Panc1 (cell line): ENCODE results near the gene STAM. TPM values are rescaled to one million over a fixed set of nuclear protein-coding genes. Genes with fewer than 3 reads are reported as not detected.

Experiments
- ATAC-seq: fragments of 200-7000 bp; cut with Tn5 transposase; 2 replicates; pipeline ENCODE4 v1.9.1; 2020; ENCODE audit warnings: mild to moderate bottlenecking, moderate library complexity
- BruUV-seq: library from RNA; stranded (reverse); fragments of 400-500 nt; replicated peaks from 2 replicates; lab custom pipeline; 2021; lab: Mats Ljungman, UMichigan
- CTCF ChIA-PET: fragments of 300-600 bp; sonication (Branson Sonifier 250); formaldehyde crosslinking; loops from one replicate; lab custom pipeline; 2022; ENCODE audit warnings: antibody characterized with exemption; lab: Charles Lee
- POLR2A ChIA-PET: fragments of 300-600 bp; sonication (Branson Sonifier 250); formaldehyde crosslinking; loops from one replicate; lab custom pipeline; 2022; ENCODE audit warnings: antibody characterized with exemption; lab: Charles Lee
- DNase-seq: peaks from one replicate; pipeline ENCODE4 v3.0.0-alpha.2; 2010; ENCODE audit warnings: low read depth, low spot score
- H3K27ac ChIP-seq: 2 replicates; pipeline ENCODE4 v1.5.1; 2011; ENCODE audit warnings: mild to moderate bottlenecking, low read length, inconsistent platforms
- H3K27me3 ChIP-seq: fragments of 200-500 bp; sonication (Bioruptor generic); 2 replicates; pipeline ENCODE4 v1.6.0; 2014; ENCODE audit warnings: low read length, inconsistent platforms; ENCODE audit not compliant: control insufficient read depth, insufficient read depth
- H3K36me3 ChIP-seq: fragments of 200-500 bp; sonication (Bioruptor generic); 2 replicates; pipeline ENCODE4 v1.5.1; 2014; ENCODE audit warnings: inconsistent platforms, mild to moderate bottlenecking, low read length, moderate library complexity; ENCODE audit not compliant: control insufficient read depth, insufficient read depth
- H3K4me1 ChIP-seq: 2 replicates; pipeline ENCODE4 v1.5.1; 2011; ENCODE audit warnings: inconsistent platforms, mild to moderate bottlenecking, low read length, moderate library complexity; ENCODE audit not compliant: control insufficient read depth, insufficient read depth
- H3K4me3 ChIP-seq, 2 experiments: 2 replicates each; pipeline ENCODE4 v1.5.1; 2011 to 2012; ENCODE audit warnings: low read depth in 2 of 2, low read length in 2 of 2, mild to moderate bottlenecking in 2 of 2, inconsistent platforms in 1 of 2, moderate library complexity in 1 of 2
- H3K9me3 ChIP-seq: fragments of 200-500 bp; sonication (Bioruptor generic); 2 replicates; pipeline ENCODE4 v1.5.1; 2014; ENCODE audit warnings: low read depth, mild to moderate bottlenecking, inconsistent platforms, low read length, moderate library complexity; ENCODE audit not compliant: control insufficient read depth, insufficient read depth
- POLR2AphosphoS5 ChIP-seq: IDR thresholded peaks from 2 replicates; pipeline ENCODE4 v1.6.1; 2012; ENCODE audit warnings: mild to moderate bottlenecking, low read depth, low read length, moderate library complexity
- SIN3A ChIP-seq: IDR thresholded peaks from 2 replicates; pipeline ENCODE4 v1.6.1; 2012; ENCODE audit warnings: low read depth, mild to moderate bottlenecking, low read length, moderate library complexity, borderline replicate concordance; ENCODE audit not compliant: insufficient read depth
- TCF7L2 ChIP-seq: IDR thresholded peaks from 2 replicates; pipeline ENCODE4 v1.6.1; 2011; ENCODE audit warnings: mild to moderate bottlenecking, low read depth, low read length, inconsistent platforms
- in situ Hi-C: cut with HindIII; loops from 2 replicates; pipeline ENCODE4 v1.10.0; 2016; ENCODE audit warnings: low sequenced_read_pairs, low pct_unique_long_range_greater_than_20kb
- intact Hi-C: fragments of 100-400 bp; cut with micrococcal nuclease; formaldehyde crosslinking; loops from one replicate; pipeline ENCODE4 v1.10.0; 2022; ENCODE audit not compliant: unreplicated experiment
- total RNA-seq: library from RNA; stranded (reverse); gene quantifications from one replicate; pipeline ENCODE4 v1.2.1, GENCODE V29; 2021; ENCODE audit not compliant: unreplicated experiment
- TF ChIP-seq, protein P1 (sequence below): fragments of 450-650 bp; IDR thresholded peaks from 2 replicates; pipeline ENCODE4 v1.5.1; 2017; ENCODE audit warnings: mild to moderate bottlenecking
- TF ChIP-seq, protein P2 (sequence below), 2 experiments: IDR thresholded peaks; 2 replicates each; pipeline ENCODE4 v1.6.1; 2011 to 2012; ENCODE audit warnings: low read depth in 2 of 2, control low read depth in 1 of 2, low read length in 1 of 2, mild to moderate bottlenecking in 1 of 2, moderate library complexity in 1 of 2; ENCODE audit not compliant: insufficient read depth in 1 of 2

Gene STAM
- total RNA-seq, 1 experiment from 2014 or later: 18.9 TPM

DNA sequence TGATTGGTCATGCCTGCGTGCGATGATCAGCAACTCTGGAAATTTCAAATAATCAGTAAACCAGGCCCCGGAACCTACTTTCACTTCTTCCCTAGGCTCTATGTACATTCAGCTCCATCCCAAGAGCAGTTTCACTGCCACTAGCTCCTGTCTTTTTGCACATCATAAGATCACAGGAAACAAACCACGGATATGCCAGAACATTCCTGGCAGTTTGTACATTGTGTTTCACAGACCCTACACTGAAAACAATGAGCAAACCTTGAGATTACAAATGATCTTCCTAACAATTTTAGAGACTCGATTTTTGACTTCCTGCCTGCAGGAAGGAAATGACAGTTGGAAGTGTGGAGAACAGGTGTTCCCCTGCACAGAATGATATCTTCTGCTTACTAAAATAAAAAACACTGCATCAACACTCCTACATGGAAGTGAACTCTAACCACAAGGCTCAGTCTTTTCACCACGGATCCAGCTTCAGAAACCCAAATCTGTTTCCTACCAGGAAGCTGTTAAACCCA, 100.5 kb downstream of the STAM start:
- ChIA-PET POLR2A (no interaction called here), CTCF (no interaction called here)
- in situ Hi-C loops (no loop called here), intact Hi-C loops (loop anchor here (5.0 kb wide), 1 partner anchor 137 kb away; no protein-coding TSS in a partner anchor)
- no peak for TF ChIP-seq TCF7L2
- TF ChIP-seq SIN3A: no peak
- TF ChIP-seq, protein P1, sequence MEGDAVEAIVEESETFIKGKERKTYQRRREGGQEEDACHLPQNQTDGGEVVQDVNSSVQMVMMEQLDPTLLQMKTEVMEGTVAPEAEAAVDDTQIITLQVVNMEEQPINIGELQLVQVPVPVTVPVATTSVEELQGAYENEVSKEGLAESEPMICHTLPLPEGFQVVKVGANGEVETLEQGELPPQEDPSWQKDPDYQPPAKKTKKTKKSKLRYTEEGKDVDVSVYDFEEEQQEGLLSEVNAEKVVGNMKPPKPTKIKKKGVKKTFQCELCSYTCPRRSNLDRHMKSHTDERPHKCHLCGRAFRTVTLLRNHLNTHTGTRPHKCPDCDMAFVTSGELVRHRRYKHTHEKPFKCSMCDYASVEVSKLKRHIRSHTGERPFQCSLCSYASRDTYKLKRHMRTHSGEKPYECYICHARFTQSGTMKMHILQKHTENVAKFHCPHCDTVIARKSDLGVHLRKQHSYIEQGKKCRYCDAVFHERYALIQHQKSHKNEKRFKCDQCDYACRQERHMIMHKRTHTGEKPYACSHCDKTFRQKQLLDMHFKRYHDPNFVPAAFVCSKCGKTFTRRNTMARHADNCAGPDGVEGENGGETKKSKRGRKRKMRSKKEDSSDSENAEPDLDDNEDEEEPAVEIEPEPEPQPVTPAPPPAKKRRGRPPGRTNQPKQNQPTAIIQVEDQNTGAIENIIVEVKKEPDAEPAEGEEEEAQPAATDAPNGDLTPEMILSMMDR: no peak
- TF ChIP-seq, protein P2, sequence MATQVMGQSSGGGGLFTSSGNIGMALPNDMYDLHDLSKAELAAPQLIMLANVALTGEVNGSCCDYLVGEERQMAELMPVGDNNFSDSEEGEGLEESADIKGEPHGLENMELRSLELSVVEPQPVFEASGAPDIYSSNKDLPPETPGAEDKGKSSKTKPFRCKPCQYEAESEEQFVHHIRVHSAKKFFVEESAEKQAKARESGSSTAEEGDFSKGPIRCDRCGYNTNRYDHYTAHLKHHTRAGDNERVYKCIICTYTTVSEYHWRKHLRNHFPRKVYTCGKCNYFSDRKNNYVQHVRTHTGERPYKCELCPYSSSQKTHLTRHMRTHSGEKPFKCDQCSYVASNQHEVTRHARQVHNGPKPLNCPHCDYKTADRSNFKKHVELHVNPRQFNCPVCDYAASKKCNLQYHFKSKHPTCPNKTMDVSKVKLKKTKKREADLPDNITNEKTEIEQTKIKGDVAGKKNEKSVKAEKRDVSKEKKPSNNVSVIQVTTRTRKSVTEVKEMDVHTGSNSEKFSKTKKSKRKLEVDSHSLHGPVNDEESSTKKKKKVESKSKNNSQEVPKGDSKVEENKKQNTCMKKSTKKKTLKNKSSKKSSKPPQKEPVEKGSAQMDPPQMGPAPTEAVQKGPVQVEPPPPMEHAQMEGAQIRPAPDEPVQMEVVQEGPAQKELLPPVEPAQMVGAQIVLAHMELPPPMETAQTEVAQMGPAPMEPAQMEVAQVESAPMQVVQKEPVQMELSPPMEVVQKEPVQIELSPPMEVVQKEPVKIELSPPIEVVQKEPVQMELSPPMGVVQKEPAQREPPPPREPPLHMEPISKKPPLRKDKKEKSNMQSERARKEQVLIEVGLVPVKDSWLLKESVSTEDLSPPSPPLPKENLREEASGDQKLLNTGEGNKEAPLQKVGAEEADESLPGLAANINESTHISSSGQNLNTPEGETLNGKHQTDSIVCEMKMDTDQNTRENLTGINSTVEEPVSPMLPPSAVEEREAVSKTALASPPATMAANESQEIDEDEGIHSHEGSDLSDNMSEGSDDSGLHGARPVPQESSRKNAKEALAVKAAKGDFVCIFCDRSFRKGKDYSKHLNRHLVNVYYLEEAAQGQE (IDR thresholded peaks at IDR 0.05; ENCODE audit: insufficient read depth in 1 of 2, low read depth in 2 of 2, low read length in 1 of 2): no peak
- no peak for TF ChIP-seq POLR2AphosphoS5
- no peak for ATAC-seq
- H3K27ac ChIP-seq: peak overlapping the region; percentile 7; the same call in 1 of the 2 replicates
- peaks cover 2% of the 10 kb centered on the region; the same call in 1 of the 2 replicates for H3K4me1 ChIP-seq
- H3K4me3 ChIP-seq: no peak overlapping the region
- no TSS peak for BruUV-seq
- no peaks in the 10 kb centered on the region for H3K9me3 ChIP-seq
- no peaks in the 10 kb centered on the region for H3K27me3 ChIP-seq
- H3K36me3 ChIP-seq: no peaks in the 10 kb centered on the region
- no peak for DNase-seq

DNA sequence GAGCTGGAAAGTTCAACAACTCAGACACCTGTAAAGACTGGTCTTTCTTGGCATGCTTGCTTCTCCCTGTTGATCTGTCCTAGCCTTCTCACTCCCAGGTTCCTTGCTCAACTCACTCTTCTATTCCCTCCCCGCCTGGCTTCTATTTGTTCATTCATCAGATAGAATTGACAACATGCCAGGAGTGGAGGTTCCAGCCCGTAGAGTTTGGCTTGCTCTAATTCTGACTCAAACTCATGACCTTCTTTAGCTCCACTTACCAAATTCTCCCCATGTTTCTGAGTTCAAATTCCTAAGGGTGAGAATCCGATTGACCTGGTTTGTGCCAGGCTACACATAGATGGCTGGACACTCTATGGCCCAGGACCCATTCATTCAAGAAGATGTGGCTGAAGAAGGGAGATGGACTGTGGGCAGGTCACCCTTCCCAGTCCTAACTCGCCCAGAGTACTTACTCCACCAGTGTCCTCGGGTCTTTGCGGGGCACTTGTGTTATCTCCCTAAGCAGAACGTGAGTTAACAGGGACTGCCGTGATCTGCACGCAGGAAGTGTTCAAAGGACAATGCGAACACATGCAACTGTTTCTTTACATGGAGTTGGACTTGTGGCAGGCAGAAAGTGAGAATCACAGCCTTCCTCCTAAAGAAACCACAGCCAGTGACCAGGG, 104.1 kb downstream of the STAM start:
- no peaks in the 10 kb centered on the region for H3K9me3 ChIP-seq
- TF ChIP-seq, protein P2 (IDR thresholded peaks at IDR 0.05; ENCODE audit: insufficient read depth in 1 of 2, low read depth in 2 of 2, low read length in 1 of 2): no peak
- no peak for TF ChIP-seq TCF7L2
- no peak for TF ChIP-seq SIN3A
- TF ChIP-seq POLR2AphosphoS5: no peak
- TF ChIP-seq, protein P1: no peak
- CTCF ChIA-PET: no interaction called here
- no peak for DNase-seq
- in situ Hi-C loops: no loop called here
- intact Hi-C loops: no loop called here
- H3K4me1 ChIP-seq: peaks cover 2% of the 10 kb centered on the region; the same call in 1 of the 2 replicates
- no TSS peak for BruUV-seq
- no peak for ATAC-seq
- no peak overlapping the region for H3K4me3 ChIP-seq
- no peaks in the 10 kb centered on the region for H3K27me3 ChIP-seq
- no peaks in the 10 kb centered on the region for H3K36me3 ChIP-seq
- POLR2A ChIA-PET: no interaction called here
- H3K27ac ChIP-seq: no peak overlapping the region
